H9 (cell line): ENCODE measurements around the gene WDR4. TPM values are rescaled to one million over a fixed set of nuclear protein-coding genes. Genes with fewer than 3 reads are reported as not detected.

ENCODE experiments used
- DNase-seq: peaks from one replicate; pipeline ENCODE4 v3.0.0-alpha.2; 2017
- H2AFZ ChIP-seq: one replicate; pipeline ENCODE4 v1.6.1; 2013; ENCODE audit warnings: mild to moderate bottlenecking, low read length, control low read depth, moderate library complexity
- H2AK5ac ChIP-seq: 2 replicates; pipeline ENCODE4 v1.6.1; 2013; ENCODE audit warnings: low read length, control low read depth, mixed read lengths; ENCODE audit not compliant: insufficient read length
- H2BK120ac ChIP-seq: one replicate; pipeline ENCODE4 v1.6.1; 2013; ENCODE audit warnings: low read depth, mild to moderate bottlenecking, low read length, control low read depth, inconsistent platforms; ENCODE audit not compliant: poor library complexity, severe bottlenecking
- H2BK12ac ChIP-seq: 2 replicates; pipeline ENCODE4 v1.6.1; 2013; ENCODE audit warnings: low read length, control low read depth, mixed read lengths, low read depth; ENCODE audit not compliant: insufficient read length
- H2BK15ac ChIP-seq: 2 replicates; pipeline ENCODE4 v1.6.1; 2013; ENCODE audit warnings: low read depth, low read length, control low read depth
- H2BK20ac ChIP-seq: one replicate; pipeline ENCODE4 v1.6.1; 2013; ENCODE audit warnings: low read depth, mild to moderate bottlenecking, low read length, control low read depth, inconsistent platforms; ENCODE audit not compliant: poor library complexity, severe bottlenecking
- H2BK5ac ChIP-seq: 2 replicates; pipeline ENCODE4 v1.6.1; 2013; ENCODE audit warnings: low read length, control low read depth, mixed read lengths; ENCODE audit not compliant: insufficient read length
- H3K14ac ChIP-seq: 2 replicates; pipeline ENCODE4 v1.6.1; 2013; ENCODE audit warnings: low read length, control low read depth; ENCODE audit not compliant: insufficient read depth
- H3K18ac ChIP-seq: 2 replicates; pipeline ENCODE4 v1.6.1; 2013; ENCODE audit warnings: low read depth, mild to moderate bottlenecking, mixed read lengths, low read length, control low read depth; ENCODE audit not compliant: insufficient read length
- H3K23ac ChIP-seq: 2 replicates; pipeline ENCODE4 v1.6.1; 2013; ENCODE audit warnings: low read length, control low read depth, mixed read lengths, low read depth; ENCODE audit not compliant: insufficient read length
- H3K23me2 ChIP-seq: 2 replicates; pipeline ENCODE4 v1.6.1; 2013; ENCODE audit warnings: low read depth, mild to moderate bottlenecking, mixed read lengths, low read length, control low read depth; ENCODE audit not compliant: insufficient read length, poor library complexity, severe bottlenecking
- H3K27ac ChIP-seq: 2 replicates; pipeline ENCODE4 v1.5.1; 2013; ENCODE audit warnings: low read length, control low read depth, mixed read lengths, low read depth; ENCODE audit not compliant: insufficient read length
- H3K27me3 ChIP-seq: 2 replicates; pipeline ENCODE4 v1.6.1; 2013; ENCODE audit warnings: low read length, control low read depth, inconsistent platforms; ENCODE audit not compliant: insufficient read depth
- H3K4ac ChIP-seq: 2 replicates; pipeline ENCODE4 v1.6.1; 2013; ENCODE audit warnings: low read depth, mild to moderate bottlenecking, control low read depth, inconsistent platforms, low read length, moderate library complexity
- H3K4me1 ChIP-seq: 2 replicates; pipeline ENCODE4 v1.6.1; 2013; ENCODE audit warnings: low read length, control low read depth, inconsistent platforms; ENCODE audit not compliant: insufficient read depth
- H3K4me2 ChIP-seq: 2 replicates; pipeline ENCODE4 v1.6.1; 2013; ENCODE audit warnings: low read length, control low read depth, mixed read lengths; ENCODE audit not compliant: insufficient read length, insufficient read depth
- H3K56ac ChIP-seq: 2 replicates; pipeline ENCODE4 v1.6.1; 2013; ENCODE audit warnings: low read depth, mild to moderate bottlenecking, mixed read lengths, low read length, control low read depth; ENCODE audit not compliant: insufficient read length
- H3K79me1 ChIP-seq: 2 replicates; pipeline ENCODE4 v1.6.1; 2013; ENCODE audit warnings: low read depth, mild to moderate bottlenecking, moderate library complexity, low read length, control low read depth, inconsistent platforms; ENCODE audit not compliant: insufficient read depth, poor library complexity, severe bottlenecking
- H3K79me2 ChIP-seq: 2 replicates; pipeline ENCODE4 v1.6.1; 2013; ENCODE audit warnings: low read length, control low read depth, inconsistent platforms; ENCODE audit not compliant: insufficient read depth
- H3K9ac ChIP-seq: 2 replicates; pipeline ENCODE4 v1.6.1; 2013; ENCODE audit warnings: low read length, control low read depth, mixed read lengths; ENCODE audit not compliant: insufficient read length; ENCODE audit errors: extremely low read depth
- H3K9me3 ChIP-seq: one replicate; pipeline ENCODE4 v1.6.1; 2013; ENCODE audit warnings: low read depth, low read length, inconsistent platforms; ENCODE audit not compliant: control insufficient read depth
- H3T11ph ChIP-seq: one replicate; pipeline ENCODE4 v1.6.1; 2013; ENCODE audit warnings: mild to moderate bottlenecking, low read length, control low read depth, inconsistent platforms
- H4K20me1 ChIP-seq: one replicate; pipeline ENCODE4 v1.6.1; 2013; ENCODE audit not compliant: control insufficient read depth, insufficient read length, insufficient read depth
- H4K5ac ChIP-seq: 2 replicates; pipeline ENCODE4 v1.6.1; 2013; ENCODE audit warnings: low read depth, mild to moderate bottlenecking, mixed read lengths, low read length, control low read depth; ENCODE audit not compliant: insufficient read length
- H4K8ac ChIP-seq: replicated peaks from 2 replicates; pipeline ENCODE4 v1.6.1; 2013; ENCODE audit warnings: low read length, control low read depth, mixed read lengths, low read depth; ENCODE audit not compliant: insufficient read length
- H4K91ac ChIP-seq: 2 replicates; pipeline ENCODE4 v1.6.1; 2013; ENCODE audit warnings: low read depth, mild to moderate bottlenecking, moderate library complexity, mixed read lengths, low read length, control low read depth; ENCODE audit not compliant: insufficient read length
- H3K27ac Mint-ChIP-seq, 3 experiments: 2 replicates in 2 of 3; 3 replicates in 1 of 3; pipeline ENCODE4 v1.8.0; 2020 to 2021; ENCODE audit warnings: mixed read lengths in 3 of 3, mild to moderate bottlenecking in 1 of 3, moderate library complexity in 1 of 3
- H3K27me3 Mint-ChIP-seq: 2 replicates; pipeline ENCODE4 v1.8.0; 2021; ENCODE audit warnings: low read depth, mild to moderate bottlenecking, moderate library complexity, mixed read lengths
- H3K36me3 Mint-ChIP-seq, 3 experiments: 2 replicates in 2 of 3; 3 replicates in 1 of 3; pipeline ENCODE4 v1.8.0; 2020 to 2021; ENCODE audit warnings: low read depth in 3 of 3, mixed read lengths in 3 of 3; ENCODE audit not compliant: insufficient read depth in 1 of 3
- H3K4me1 Mint-ChIP-seq, 2 experiments: 2 replicates each; pipeline ENCODE4 v1.8.0; 2020; ENCODE audit warnings: mixed read lengths in 2 of 2
- H3K4me3 Mint-ChIP-seq, 2 experiments: 2 replicates in 1 of 2; 3 replicates in 1 of 2; pipeline ENCODE4 v1.8.0; 2020 to 2021; ENCODE audit warnings: mild to moderate bottlenecking in 2 of 2, mixed read lengths in 2 of 2, moderate library complexity in 1 of 2
- H3K9me3 Mint-ChIP-seq, 2 experiments: 2 replicates in 1 of 2; 3 replicates in 1 of 2; pipeline ENCODE4 v1.8.0; 2020; ENCODE audit warnings: mild to moderate bottlenecking in 2 of 2, mixed read lengths in 2 of 2, moderate library complexity in 1 of 2
- WGBS: extraction: QIAGEN DNeasy Blood & Tissue Kit; methylation state at CpG from one replicate; pipeline ENCODE4 v1.1.7; 2013; ENCODE audit warnings: missing lambda C conversion rate, low lambda C conversion rate, mixed read lengths; ENCODE audit not compliant: insufficient read length; ENCODE audit errors: extremely low coverage; 5-methylcytosine and 5-hydroxymethylcytosine counted together
- total RNA-seq: library from RNA; stranded (reverse); gene quantifications from 2 replicates; pipeline ENCODE4 v1.2.1, GENCODE V29; 2021
- TF ChIP-seq, protein P1 (sequence below): fragments of 200-600 bp; sonication (generic); conservative IDR thresholded peaks from 3 replicates; pipeline ENCODE4 v1.8.0; 2021; ENCODE audit warnings: antibody characterized with exemption, mild to moderate bottlenecking

WDR4 gene
- total RNA-seq, 1 experiment from 2014 or later: 54.4 TPM

DNA sequence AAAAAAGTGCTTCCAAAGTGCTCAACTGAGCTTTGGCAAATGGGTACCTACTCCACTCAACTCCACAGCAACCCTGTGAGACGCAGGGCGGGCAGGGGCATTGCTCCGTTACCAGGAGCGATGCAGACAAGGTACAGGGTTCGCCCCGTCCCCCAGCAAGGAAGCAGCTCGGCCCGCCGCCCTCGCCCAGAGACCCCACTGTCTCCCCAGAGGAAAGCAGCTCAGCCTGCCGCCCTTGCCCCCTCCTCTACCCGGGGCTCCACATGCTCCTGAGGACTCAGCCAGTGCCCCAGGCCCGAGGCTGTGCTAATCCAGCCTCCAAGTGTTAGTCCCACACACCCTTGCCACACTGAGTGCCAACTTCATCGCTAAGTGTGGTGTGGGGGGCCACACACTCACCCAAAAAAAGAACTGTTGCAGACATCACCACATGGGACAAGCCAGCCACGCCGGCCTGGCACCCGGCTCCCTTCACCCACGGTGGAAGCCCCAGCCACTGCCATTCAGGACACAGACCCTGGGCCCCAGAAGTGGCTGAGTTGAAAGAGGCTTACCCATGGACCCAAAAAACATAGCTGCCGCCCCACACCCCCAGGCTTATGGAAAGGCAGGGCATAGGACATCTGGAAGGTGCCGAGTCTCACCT is 26.3 kb downstream of the WDR4 start:
- no peak for DNase-seq
- Mint-ChIP-seq H3K27me3 (no peaks in the 10 kb centered on the region), H3K4me3 (no peak overlapping the region), H3K27ac (no peak overlapping the region; a peak in 1 of 7 replicates), H3K36me3 (peaks cover 58 to 95% (median 92%) of the 10 kb centered on the region in 3 experiments), H3K9me3 (no peaks in the 10 kb centered on the region), H3K4me1 (no peaks in the 10 kb centered on the region)
- H2AFZ ChIP-seq: no peak overlapping the region
- H3K79me1 ChIP-seq: no peaks in the 10 kb centered on the region
- H2BK20ac ChIP-seq: no peak overlapping the region
- H3K27me3 ChIP-seq: no peaks in the 10 kb centered on the region
- H4K8ac ChIP-seq: no peak overlapping the region
- no peak overlapping the region for H3K4me2 ChIP-seq
- H3K4ac ChIP-seq: no peak overlapping the region
- no peak overlapping the region for H2BK12ac ChIP-seq
- H4K20me1 ChIP-seq: no peaks in the 10 kb centered on the region
- no peak overlapping the region for H3K23ac ChIP-seq
- no peak overlapping the region for H2AK5ac ChIP-seq
- no peaks in the 10 kb centered on the region for H3K79me2 ChIP-seq
- H3K56ac ChIP-seq: no peak overlapping the region
- no peak overlapping the region for H2BK15ac ChIP-seq
- H2BK120ac ChIP-seq: no peak overlapping the region
- no peak overlapping the region for H2BK5ac ChIP-seq
- no peak overlapping the region for H3K27ac ChIP-seq
- no CpG with 5 or more reads among the region's 20 CpGs for WGBS
- no peak overlapping the region for H4K91ac ChIP-seq
- H3K9me3 ChIP-seq: no peaks in the 10 kb centered on the region
- no peak overlapping the region for H3K18ac ChIP-seq
- H4K5ac ChIP-seq: no peak overlapping the region
- H3T11ph ChIP-seq: no peak overlapping the region
- H3K9ac ChIP-seq: no peak overlapping the region
- no peaks in the 10 kb centered on the region for H3K4me1 ChIP-seq
- H3K14ac ChIP-seq: no peak overlapping the region
- TF ChIP-seq, protein P1, sequence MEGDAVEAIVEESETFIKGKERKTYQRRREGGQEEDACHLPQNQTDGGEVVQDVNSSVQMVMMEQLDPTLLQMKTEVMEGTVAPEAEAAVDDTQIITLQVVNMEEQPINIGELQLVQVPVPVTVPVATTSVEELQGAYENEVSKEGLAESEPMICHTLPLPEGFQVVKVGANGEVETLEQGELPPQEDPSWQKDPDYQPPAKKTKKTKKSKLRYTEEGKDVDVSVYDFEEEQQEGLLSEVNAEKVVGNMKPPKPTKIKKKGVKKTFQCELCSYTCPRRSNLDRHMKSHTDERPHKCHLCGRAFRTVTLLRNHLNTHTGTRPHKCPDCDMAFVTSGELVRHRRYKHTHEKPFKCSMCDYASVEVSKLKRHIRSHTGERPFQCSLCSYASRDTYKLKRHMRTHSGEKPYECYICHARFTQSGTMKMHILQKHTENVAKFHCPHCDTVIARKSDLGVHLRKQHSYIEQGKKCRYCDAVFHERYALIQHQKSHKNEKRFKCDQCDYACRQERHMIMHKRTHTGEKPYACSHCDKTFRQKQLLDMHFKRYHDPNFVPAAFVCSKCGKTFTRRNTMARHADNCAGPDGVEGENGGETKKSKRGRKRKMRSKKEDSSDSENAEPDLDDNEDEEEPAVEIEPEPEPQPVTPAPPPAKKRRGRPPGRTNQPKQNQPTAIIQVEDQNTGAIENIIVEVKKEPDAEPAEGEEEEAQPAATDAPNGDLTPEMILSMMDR: no peak
- no peaks in the 10 kb centered on the region for H3K23me2 ChIP-seq
